ENCODE data around the gene ZNRD2.
A peak's percentile ranks its signal among the peaks of the same experiment; 100 is the strongest.

The ZNRD2 gene

GRCh38 chr11:65546217-65546958 lies 23.9 kb upstream of the ZNRD2 start (continued):
- TF ChIP-seq ZNF792 (tag by site-specific recombination; IDR thresholded peaks at IDR 0.05) (no peak), ZBTB17 (tag by site-specific recombination; IDR thresholded peaks at IDR 0.05) (0 out of 2 replicates have a peak, but pooled peaks have one; percentile 32), PRDM10 (tag by site-specific recombination; IDR thresholded peaks at IDR 0.05) (peak; percentile 76), ZNF335 (tag by site-specific recombination; conservative IDR thresholded peaks at IDR 0.05) (0 out of 2 replicates have a peak, but pooled peaks have one; percentile 18), SP2 (tag by site-specific recombination; IDR thresholded peaks at IDR 0.05) (peak; percentile 61), ZBTB8A (tag by site-specific recombination; IDR thresholded peaks at IDR 0.05) (peak; percentile 73), ZBTB11 (tag by site-specific recombination; conservative IDR thresholded peaks at IDR 0.05; ENCODE audit: low read depth) (peak; percentile 32), HIC1 (tag by site-specific recombination; IDR thresholded peaks at IDR 0.05) (no peak), ZNF112 (tag by site-specific recombination; IDR thresholded peaks at IDR 0.05) (no peak), ZNF354C (tag by site-specific recombination; IDR thresholded peaks at IDR 0.05; ENCODE audit: borderline replicate concordance, low read depth) (no peak), ZNF623 (tag by site-specific recombination; IDR thresholded peaks at IDR 0.05) (no peak), GLIS2 (tag by site-specific recombination; IDR thresholded peaks at IDR 0.05) (peak; percentile 59; the same call in 1 of the 2 replicates), GLIS1 (tag by site-specific recombination; IDR thresholded peaks at IDR 0.05) (peak; percentile 29; the same call in 1 of the 2 replicates), ZNF488 (tag by site-specific recombination; IDR thresholded peaks at IDR 0.05) (no peak), ZNF391 (tag by site-specific recombination; IDR thresholded peaks at IDR 0.05; ENCODE audit: borderline replicate concordance, low read depth) (no peak), ZFHX2 (tag by site-specific recombination; conservative IDR thresholded peaks at IDR 0.05) (peak; percentile 75), ZNF324 (tag by site-specific recombination; IDR thresholded peaks at IDR 0.05) (no peak), ZBTB26 (tag by site-specific recombination; optimal IDR thresholded peaks at IDR 0.05) (peak; percentile 57)
